ELR (cell line): ENCODE results near the gene ZNF335.
"Not testable (repeated sequence)": the region's sequence is repeated elsewhere in the genome, so short reads cannot be mapped to it uniquely, and the experiment has no call there.

ENCODE experiments used
- DNase-seq: peaks from one replicate; pipeline ENCODE4 v3.0.0-alpha.2; 2015; ENCODE audit warnings: low read depth

ZNF335 gene

DNA sequence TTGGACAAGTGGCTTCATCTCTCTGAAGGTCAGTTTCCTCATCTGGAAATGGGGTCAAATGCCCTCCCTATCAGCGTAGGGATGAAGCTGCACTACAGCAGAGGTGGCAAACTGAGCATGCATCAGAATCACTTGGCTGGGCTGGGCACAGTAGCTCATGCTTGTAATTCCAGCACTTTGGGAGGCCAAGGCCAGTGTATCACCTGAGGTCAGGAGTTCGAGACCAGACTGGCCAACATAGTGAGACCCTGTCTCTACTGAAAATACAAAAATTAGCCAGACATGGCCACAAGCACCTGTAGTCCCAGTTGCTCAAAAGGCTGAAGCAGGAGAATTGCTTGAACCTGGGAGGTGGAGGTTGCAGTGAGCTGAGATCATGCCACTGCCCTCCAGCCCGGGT lies 30.0 kb upstream of the ZNF335 start:
- no peak for DNase-seq

GRCh38 chr20:46001498-46001897 lies 29.5 kb upstream of the ZNF335 start:
- no peak for DNase-seq

GRCh38 chr20:46000262-46000996 lies 28.4 kb upstream of the ZNF335 start:
- DNase-seq = no peak

GRCh38 chr20:45999557-46000261 lies 27.7 kb upstream of the ZNF335 start:
- DNase-seq = no peak

- no peak for DNase-seq
These were observed 26.8 kb upstream of the ZNF335 start for GRCh38 chr20:45998761-45999160.

GRCh38 chr20:45998337-45998736 lies 26.3 kb upstream of the ZNF335 start:
- DNase-seq = no peak

GRCh38 chr20:45997187-45997586 lies 25.2 kb upstream of the ZNF335 start:
- DNase-seq = no peak

DNA sequence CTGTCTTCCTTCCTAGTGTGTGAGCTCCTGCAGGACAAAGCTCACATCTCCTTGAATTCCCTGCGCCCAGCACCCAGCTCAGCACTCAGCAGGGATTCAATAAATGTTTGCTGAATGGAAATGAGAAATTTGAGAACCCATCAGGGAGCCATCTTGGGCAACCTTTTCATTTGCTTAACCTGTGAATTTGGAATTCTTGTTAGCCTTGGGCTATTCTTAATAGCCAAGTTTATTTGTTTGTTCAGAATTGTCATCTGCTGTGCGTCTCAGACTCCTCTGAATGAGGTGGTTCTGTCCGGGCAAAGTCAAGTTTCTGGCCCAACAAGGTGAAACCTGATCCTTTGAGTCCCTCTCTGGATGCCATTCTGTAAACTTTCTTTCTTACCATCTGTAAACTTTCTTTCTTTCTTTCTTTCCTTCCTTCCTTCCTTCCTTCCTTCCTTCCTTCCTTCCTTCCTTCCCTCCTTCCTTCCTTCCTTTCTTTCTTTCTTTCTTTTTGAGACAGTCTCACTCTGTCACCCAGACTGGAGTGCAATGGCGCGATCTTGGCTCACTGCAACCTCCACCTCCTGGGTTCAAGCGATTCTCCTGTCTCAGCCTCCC lies 23.6 kb upstream of the ZNF335 start:
- not testable (repeated sequence) for DNase-seq

- no peak for DNase-seq
These were observed 22.9 kb upstream of the ZNF335 start for GRCh38 chr20:45994761-45995493.

GRCh38 chr20:45993197-45993951 lies 21.4 kb upstream of the ZNF335 start:
- peak; percentile 87 for DNase-seq

GRCh38 chr20:45991616-45992015 lies 19.6 kb upstream of the ZNF335 start:
- no peak for DNase-seq

DNA sequence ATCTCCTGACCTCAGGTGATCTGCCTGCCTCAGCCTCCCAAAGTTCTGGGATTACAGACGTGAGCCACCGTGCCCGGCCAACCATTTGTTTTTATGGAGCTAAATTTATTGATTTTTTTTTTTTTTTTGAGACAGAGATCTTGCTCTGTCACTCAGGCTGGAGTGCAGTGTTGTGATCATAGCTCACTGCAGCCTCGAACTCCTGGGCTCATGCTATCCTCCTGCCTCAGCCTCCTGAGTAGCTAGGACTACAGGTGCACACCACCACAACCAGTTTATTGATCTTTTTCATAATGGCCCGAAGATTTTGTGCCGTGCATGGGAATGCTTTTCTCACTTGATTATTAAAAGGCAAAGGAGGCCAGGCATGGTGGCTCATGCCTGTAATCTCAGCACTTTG lies 16.8 kb upstream of the ZNF335 start:
- DNase-seq = not testable (repeated sequence)

- peak; percentile 82 for DNase-seq
These were observed 15.2 kb upstream of the ZNF335 start for GRCh38 chr20:45987108-45987780.

DNA sequence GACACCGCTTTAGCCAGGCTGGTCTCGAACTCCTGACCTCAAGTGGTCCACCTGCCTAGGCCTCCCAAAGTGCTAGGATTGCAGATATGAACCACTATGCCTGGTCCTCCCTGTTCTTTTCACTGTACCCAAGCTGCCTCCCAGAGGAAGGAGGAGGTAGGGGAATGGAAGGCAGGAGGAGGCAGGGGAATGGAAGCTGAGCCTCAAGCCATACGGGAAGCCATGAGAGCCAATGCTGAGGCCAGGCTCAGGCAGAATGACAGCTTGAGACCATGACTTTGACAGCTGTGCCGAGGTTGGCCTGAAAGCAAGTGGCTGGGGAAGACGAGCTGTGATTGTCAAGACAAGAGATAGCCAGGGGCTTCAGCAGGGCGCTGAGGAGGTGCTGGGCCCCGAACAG lies 13.6 kb upstream of the ZNF335 start:
- DNase-seq = peak; percentile 49

DNA sequence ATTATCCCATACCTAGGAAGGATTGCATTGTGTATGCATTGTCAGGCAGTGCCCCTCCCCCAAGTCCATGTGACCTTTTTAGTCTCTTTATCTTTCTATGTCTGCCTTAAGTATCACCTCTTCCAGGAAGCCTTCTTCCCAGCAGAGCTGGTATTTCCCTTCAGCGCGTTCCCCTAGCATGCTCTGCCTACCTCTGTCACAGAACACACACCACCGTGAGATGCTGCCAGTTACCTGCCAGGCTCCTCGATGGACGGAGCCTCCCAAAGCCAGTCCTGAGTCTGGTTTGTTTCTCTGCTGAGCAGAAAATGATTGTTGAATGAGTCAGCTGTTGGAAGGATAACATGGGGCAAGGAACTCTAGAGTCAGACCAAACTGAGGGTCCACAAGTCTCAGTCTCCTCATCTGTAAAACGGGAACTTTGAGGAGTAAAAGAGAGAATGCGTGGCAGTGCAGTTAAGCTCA lies 11.3 kb upstream of the ZNF335 start:
- DNase-seq = peak; percentile 35

GRCh38 chr20:45981261-45981660 lies 9.3 kb upstream of the ZNF335 start:
- no peak for DNase-seq

DNA sequence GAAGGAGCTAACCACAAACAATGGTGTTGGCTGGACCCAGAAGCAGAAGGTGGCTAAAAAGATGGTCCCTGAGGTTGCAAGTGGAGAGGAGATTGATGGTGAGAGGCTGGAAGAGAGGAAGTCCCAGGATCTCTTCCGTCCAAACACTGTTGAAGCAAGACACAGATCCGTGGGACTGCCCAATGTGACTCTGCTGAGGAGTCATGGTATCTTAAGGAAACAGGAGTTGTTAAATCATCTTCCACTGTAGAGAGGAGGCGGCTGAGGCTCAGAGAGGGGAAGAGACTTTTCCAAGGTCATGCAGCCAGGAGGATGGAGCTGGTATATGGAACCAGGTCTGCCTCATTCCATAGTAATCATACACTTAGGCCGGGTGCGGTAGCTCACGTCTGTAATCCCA lies 4.1 kb upstream of the ZNF335 start:
- DNase-seq = no peak

GRCh38 chr20:45975686-45976085 lies 3.7 kb upstream of the ZNF335 start:
- no peak for DNase-seq

- no peak for DNase-seq
These were observed 3.0 kb upstream of the ZNF335 start for GRCh38 chr20:45974896-45975565.

- peak; percentile 98 for DNase-seq
These were observed 639 bp upstream of the ZNF335 start for GRCh38 chr20:45972500-45973183.
